ES-I3 (cell line): ENCODE results near the gene POTEF.
"Not testable (repeated sequence)": the region's sequence is repeated elsewhere in the genome, so short reads cannot be mapped to it uniquely, and the experiment has no call there.

ENCODE experiments used
- H3K36me3 ChIP-seq: 2 replicates; pipeline ENCODE4 v1.6.1; 2013; ENCODE audit warnings: mild to moderate bottlenecking, low read length, control low read depth, moderate library complexity; ENCODE audit not compliant: insufficient read depth
- H3K4me1 ChIP-seq: 2 replicates; pipeline ENCODE4 v1.6.1; 2013; ENCODE audit warnings: mild to moderate bottlenecking, control low read depth, low read length; ENCODE audit not compliant: insufficient read depth
- H3K9ac ChIP-seq: 2 replicates; pipeline ENCODE4 v1.6.1; 2013; ENCODE audit warnings: low read depth, mild to moderate bottlenecking, low read length, moderate library complexity
- H3K9me3 ChIP-seq: 2 replicates; pipeline ENCODE4 v1.6.1; 2013; ENCODE audit warnings: mild to moderate bottlenecking, low read length, moderate library complexity; ENCODE audit not compliant: control insufficient read depth, insufficient read depth

The POTEF gene

GRCh38 chr2:130102597-130103363 is 26.2 kb downstream of the POTEF start:
- H3K9me3 ChIP-seq, H3K36me3 ChIP-seq, H3K9ac ChIP-seq, H3K4me1 ChIP-seq: not testable (repeated sequence)

GRCh38 chr2:130062645-130063044 is 66.4 kb downstream of the POTEF start:
- H3K4me1 ChIP-seq, H3K36me3 ChIP-seq, H3K9ac ChIP-seq, H3K9me3 ChIP-seq: not testable (repeated sequence)

GRCh38 chr2:130059982-130060381 is 69.0 kb downstream of the POTEF start:
- H3K36me3 ChIP-seq, H3K9me3 ChIP-seq, H3K9ac ChIP-seq, H3K4me1 ChIP-seq: not testable (repeated sequence)

- H3K4me1 ChIP-seq, H3K36me3 ChIP-seq, H3K9me3 ChIP-seq, H3K9ac ChIP-seq: not testable (repeated sequence)
Measured at GRCh38 chr2:130056336-130056735, 72.7 kb downstream of the POTEF start.

GRCh38 chr2:130053217-130053911 is 75.7 kb downstream of the POTEF start:
- H3K36me3 ChIP-seq, H3K9ac ChIP-seq, H3K9me3 ChIP-seq, H3K4me1 ChIP-seq: not testable (repeated sequence)

GRCh38 chr2:130052376-130052775 is 76.6 kb downstream of the POTEF start:
- not testable (repeated sequence) for H3K36me3 ChIP-seq, H3K9ac ChIP-seq, H3K4me1 ChIP-seq, H3K9me3 ChIP-seq

GRCh38 chr2:130048422-130048821 is 80.6 kb downstream of the POTEF start:
- not testable (repeated sequence) for H3K9me3 ChIP-seq, H3K36me3 ChIP-seq, H3K4me1 ChIP-seq

GRCh38 chr2:130038265-130038603 is 90.8 kb downstream of the POTEF start:
- not testable (repeated sequence) for H3K4me1 ChIP-seq, H3K36me3 ChIP-seq, H3K9me3 ChIP-seq, H3K9ac ChIP-seq

More at GRCh38 chr2:130048422-130048821, 80.6 kb downstream of the POTEF start:
- H3K9ac ChIP-seq, result not testable (repeated sequence)

GRCh38 chr2:130025931-130026330 is 103.1 kb downstream of the POTEF start:
- H3K4me1 ChIP-seq, H3K9ac ChIP-seq, H3K36me3 ChIP-seq, H3K9me3 ChIP-seq: not testable (repeated sequence)
